NCI-H2107 treated with DMSO at 0.1 percent for 48 hours (cell line): ENCODE results near the gene DDRGK1.
"Not testable (repeated sequence)": the region's sequence is repeated elsewhere in the genome, so short reads cannot be mapped to it uniquely, and the experiment has no call there.

ENCODE experiments used
- DNase-seq: peaks from one replicate; lab custom pipeline; 2025; ENCODE audit not compliant: unreplicated experiment; lab: John Stamatoyannopoulos, UW

DDRGK1 gene

GRCh38 chr20:3183896-3184612, 20.4 kb downstream of the DDRGK1 start:
- no peak for DNase-seq

- DNase-seq, result not testable (repeated sequence)
Observed at GRCh38 chr20:3182429-3182828, 22.1 kb downstream of the DDRGK1 start.

- DNase-seq, result no peak
Observed at GRCh38 chr20:3181270-3181669, 23.2 kb downstream of the DDRGK1 start.

GRCh38 chr20:3180319-3180718, 24.2 kb downstream of the DDRGK1 start:
- DNase-seq, result no peak

- DNase-seq, result peak; percentile 10
Observed at GRCh38 chr20:3177746-3178485, 26.6 kb downstream of the DDRGK1 start.

GRCh38 chr20:3175270-3175669, 29.2 kb downstream of the DDRGK1 start:
- no peak for DNase-seq

GRCh38 chr20:3174442-3175261, 29.8 kb downstream of the DDRGK1 start:
- DNase-seq, result no peak

GRCh38 chr20:3173610-3174441, 30.7 kb downstream of the DDRGK1 start:
- peak; percentile 35 for DNase-seq

- DNase-seq, result peak; percentile 7
Observed at GRCh38 chr20:3172933-3173609, 31.4 kb downstream of the DDRGK1 start, which contains the start of gene LZTS3. Gene LZTS3 (minus strand): TSS chr20:3173549. CDS start chr20:3167163, 6,386 bp downstream.

GRCh38 chr20:3172126-3172932, 32.2 kb downstream of the DDRGK1 start:
- DNase-seq, result no peak

GRCh38 chr20:3171391-3172125, 32.9 kb downstream of the DDRGK1 start:
- no peak for DNase-seq

- no peak for DNase-seq
Observed at GRCh38 chr20:3168829-3169590, 35.5 kb downstream of the DDRGK1 start.

- peak; percentile 34 for DNase-seq
Observed at GRCh38 chr20:3168079-3168828, 36.2 kb downstream of the DDRGK1 start.

GRCh38 chr20:3167738-3168078, 36.8 kb downstream of the DDRGK1 start:
- no peak for DNase-seq

- no peak for DNase-seq
Observed at GRCh38 chr20:3166913-3167342, 37.6 kb downstream of the DDRGK1 start.

GRCh38 chr20:3166338-3166912, 38.1 kb downstream of the DDRGK1 start:
- no peak for DNase-seq
